Activated CD4-positive, alpha-beta memory T cell treated with anti-CD3 and anti-CD28 coated beads, Interleukin-2, amount 10 ng/mL, durations not matched to agents 7 days and 5 days (primary cell): ENCODE results near the gene ORM1. TPM values are rescaled to one million over a fixed set of nuclear protein-coding genes. Genes with fewer than 3 reads are reported as not detected.

Experiments
- CTCF ChIA-PET: fragments of 350-600 bp; sonication (Branson Sonifier 250); formaldehyde crosslinking; loops from one replicate; lab custom pipeline; 2021; ENCODE audit warnings: antibody characterized with exemption, inconsistent platforms; lab: Charles Lee
- POLR2A ChIA-PET: fragments of 350-600 bp; sonication (Branson Sonifier 250); formaldehyde crosslinking; loops from one replicate; lab custom pipeline; 2021; ENCODE audit warnings: antibody characterized with exemption; lab: Charles Lee
- DNase-seq: peaks from one replicate; pipeline ENCODE4 v3.0.0-alpha.2; 2020
- H3K27ac Mint-ChIP-seq: one replicate; pipeline ENCODE4 v1.8.0; 2021; ENCODE audit warnings: mild to moderate bottlenecking, mixed read lengths
- H3K27me3 Mint-ChIP-seq: one replicate; pipeline ENCODE4 v1.8.0; 2021; ENCODE audit warnings: mixed read lengths
- H3K36me3 Mint-ChIP-seq: one replicate; pipeline ENCODE4 v1.8.0; 2021; ENCODE audit warnings: low read depth, mixed read lengths
- H3K4me1 Mint-ChIP-seq: one replicate; pipeline ENCODE4 v1.8.0; 2021; ENCODE audit warnings: mixed read lengths
- H3K4me3 Mint-ChIP-seq: one replicate; pipeline ENCODE4 v1.8.0; 2021; ENCODE audit warnings: mild to moderate bottlenecking, mixed read lengths
- H3K9me3 Mint-ChIP-seq: one replicate; pipeline ENCODE4 v1.8.0; 2021; ENCODE audit warnings: mixed read lengths
- total RNA-seq, 2 experiments: library from RNA; stranded (reverse); gene quantifications; one replicate each; pipeline ENCODE4 v1.2.3, GENCODE V29; 2021

The ORM1 gene
- total RNA-seq, 2 experiments from 2014 or later: not detected

- H3K36me3 Mint-ChIP-seq: no peaks in the 10 kb centered on the region
- peak; percentile 7 for DNase-seq
- ChIA-PET CTCF (interaction anchor here (1.2 to 1.4 kb wide), 2 partner anchors 13 to 16 kb away, joined by 3 to 5 read pairs; no protein-coding TSS in a partner anchor), POLR2A (no interaction called here)
- H3K4me1 Mint-ChIP-seq: no peaks in the 10 kb centered on the region
- no peaks in the 10 kb centered on the region for H3K27me3 Mint-ChIP-seq
- H3K9me3 Mint-ChIP-seq: no peaks in the 10 kb centered on the region
- H3K27ac Mint-ChIP-seq: no peak overlapping the region
- H3K4me3 Mint-ChIP-seq: no peak overlapping the region
Measured at GRCh38 chr9:114303977-114304376, 18.9 kb upstream of the ORM1 start.

GRCh38 chr9:114304416-114305188, 18.3 kb upstream of the ORM1 start:
- Mint-ChIP-seq H3K27me3 (no peaks in the 10 kb centered on the region), H3K4me1 (no peaks in the 10 kb centered on the region), H3K27ac (no peak overlapping the region), H3K9me3 (no peaks in the 10 kb centered on the region), H3K36me3 (no peaks in the 10 kb centered on the region), H3K4me3 (no peak overlapping the region)
- peak; percentile 14 for DNase-seq
- ChIA-PET CTCF (interaction anchor here (1.4 kb wide), 1 partner anchor 16 kb away, joined by 3 read pairs; no protein-coding TSS in a partner anchor), POLR2A (no interaction called here)

- no peaks in the 10 kb centered on the region for H3K4me1 Mint-ChIP-seq
- no peaks in the 10 kb centered on the region for H3K9me3 Mint-ChIP-seq
- H3K27ac Mint-ChIP-seq: no peak overlapping the region
- no peaks in the 10 kb centered on the region for H3K27me3 Mint-ChIP-seq
- H3K4me3 Mint-ChIP-seq: no peak overlapping the region
- no peaks in the 10 kb centered on the region for H3K36me3 Mint-ChIP-seq
- CTCF ChIA-PET: no interaction called here
- POLR2A ChIA-PET: no interaction called here
- no peak for DNase-seq
Measured at GRCh38 chr9:114307899-114308267, 15.0 kb upstream of the ORM1 start.

- peak; percentile 11 for DNase-seq
- CTCF ChIA-PET: no interaction called here
Measured at GRCh38 chr9:114308361-114308950, 14.4 kb upstream of the ORM1 start.

GRCh38 chr9:114309096-114309495, 13.8 kb upstream of the ORM1 start:
- no peak overlapping the region for H3K27ac Mint-ChIP-seq
- H3K4me3 Mint-ChIP-seq: no peak overlapping the region
- no peaks in the 10 kb centered on the region for H3K9me3 Mint-ChIP-seq
- H3K27me3 Mint-ChIP-seq: no peaks in the 10 kb centered on the region
- ChIA-PET POLR2A (no interaction called here), CTCF (no interaction called here)
- no peaks in the 10 kb centered on the region for H3K4me1 Mint-ChIP-seq
- DNase-seq: peak; percentile 12
- no peaks in the 10 kb centered on the region for H3K36me3 Mint-ChIP-seq

More at GRCh38 chr9:114308361-114308950, 14.4 kb upstream of the ORM1 start:
- H3K36me3 Mint-ChIP-seq: no peaks in the 10 kb centered on the region
- H3K4me3 Mint-ChIP-seq: no peak overlapping the region
- POLR2A ChIA-PET: no interaction called here
- no peaks in the 10 kb centered on the region for H3K4me1 Mint-ChIP-seq
- H3K27me3 Mint-ChIP-seq: no peaks in the 10 kb centered on the region
- no peak overlapping the region for H3K27ac Mint-ChIP-seq
- H3K9me3 Mint-ChIP-seq: no peaks in the 10 kb centered on the region

- ChIA-PET CTCF (interaction anchor here (0.9 kb wide), 1 partner anchor 203 kb away, joined by 3 read pairs; no protein-coding TSS in a partner anchor), POLR2A (no interaction called here)
- Mint-ChIP-seq H3K9me3 (no peaks in the 10 kb centered on the region), H3K27me3 (no peaks in the 10 kb centered on the region), H3K4me1 (no peaks in the 10 kb centered on the region), H3K4me3 (no peak overlapping the region), H3K36me3 (no peaks in the 10 kb centered on the region), H3K27ac (no peak overlapping the region)
- peak; percentile 7 for DNase-seq
Measured at GRCh38 chr9:114310471-114311450, 12.1 kb upstream of the ORM1 start.

GRCh38 chr9:114311571-114312512, 11.1 kb upstream of the ORM1 start:
- peak; percentile 11 for DNase-seq

GRCh38 chr9:114312513-114312875, 10.4 kb upstream of the ORM1 start:
- Mint-ChIP-seq H3K27me3 (no peaks in the 10 kb centered on the region), H3K27ac (no peak overlapping the region), H3K4me1 (no peaks in the 10 kb centered on the region), H3K9me3 (no peaks in the 10 kb centered on the region), H3K36me3 (no peaks in the 10 kb centered on the region), H3K4me3 (no peak overlapping the region)
- DNase-seq: peak; percentile 8
- POLR2A ChIA-PET: no interaction called here
- CTCF ChIA-PET: no interaction called here

More at GRCh38 chr9:114311571-114312512, 11.1 kb upstream of the ORM1 start:
- POLR2A ChIA-PET: no interaction called here
- no peaks in the 10 kb centered on the region for H3K27me3 Mint-ChIP-seq
- no peaks in the 10 kb centered on the region for H3K36me3 Mint-ChIP-seq
- no peak overlapping the region for H3K4me3 Mint-ChIP-seq
- H3K9me3 Mint-ChIP-seq: no peaks in the 10 kb centered on the region
- H3K4me1 Mint-ChIP-seq: no peaks in the 10 kb centered on the region
- CTCF ChIA-PET: interaction anchor here (1.0 kb wide), 1 partner anchor 229 kb away, joined by 3 read pairs; no protein-coding TSS in a partner anchor
- H3K27ac Mint-ChIP-seq: no peak overlapping the region

- no peaks in the 10 kb centered on the region for H3K36me3 Mint-ChIP-seq
- CTCF ChIA-PET: interaction anchor here (0.6 kb wide), 1 partner anchor 196 kb away, joined by 5 read pairs; no protein-coding TSS in a partner anchor
- POLR2A ChIA-PET: no interaction called here
- no peak overlapping the region for H3K4me3 Mint-ChIP-seq
- peaks cover 5% of the 10 kb centered on the region for H3K4me1 Mint-ChIP-seq
- H3K27me3 Mint-ChIP-seq: no peaks in the 10 kb centered on the region
- H3K27ac Mint-ChIP-seq: no peak overlapping the region
- no peaks in the 10 kb centered on the region for H3K9me3 Mint-ChIP-seq
- DNase-seq: no peak
Measured at GRCh38 chr9:114313186-114313585, 9.7 kb upstream of the ORM1 start.

- H3K4me3 Mint-ChIP-seq: no peak overlapping the region
- CTCF ChIA-PET: interaction anchor here (0.7 kb wide), 1 partner anchor 206 kb away, joined by 4 read pairs; no protein-coding TSS in a partner anchor
- H3K4me1 Mint-ChIP-seq: peaks cover 10% of the 10 kb centered on the region
- H3K27ac Mint-ChIP-seq: no peak overlapping the region
- POLR2A ChIA-PET: no interaction called here
- no peaks in the 10 kb centered on the region for H3K9me3 Mint-ChIP-seq
- H3K27me3 Mint-ChIP-seq: peaks cover 4% of the 10 kb centered on the region
- DNase-seq: peak; percentile 7
- no peaks in the 10 kb centered on the region for H3K36me3 Mint-ChIP-seq
Measured at GRCh38 chr9:114314256-114314867, 8.5 kb upstream of the ORM1 start.

- CTCF ChIA-PET: interaction anchor here (1.5 kb wide), 1 partner anchor 17 kb away, joined by 5 read pairs; no protein-coding TSS in a partner anchor
- Mint-ChIP-seq H3K27me3 (peaks cover 4% of the 10 kb centered on the region), H3K27ac (no peak overlapping the region), H3K4me3 (no peak overlapping the region), H3K4me1 (peaks cover 10% of the 10 kb centered on the region), H3K9me3 (no peaks in the 10 kb centered on the region), H3K36me3 (no peaks in the 10 kb centered on the region)
- peak; percentile 6 for DNase-seq
- POLR2A ChIA-PET: no interaction called here
Measured at GRCh38 chr9:114314881-114315722, 7.8 kb upstream of the ORM1 start.
